Thoracic aorta (tissue), 2 donors: Measurements from ENCODE around the gene MAPK4. TPM values are rescaled to one million over a fixed set of nuclear protein-coding genes. Genes with fewer than 3 reads are reported as not detected.

ENCODE experiments used
- ATAC-seq: fragments of 150-250 bp; one replicate; pipeline ENCODE4 v1.8.0; 2017; ENCODE audit warnings: low read depth; ENCODE audit not compliant: insufficient number of reproducible peaks, low FRiP score
- DNase-seq: peaks from one replicate; pipeline ENCODE4 v3.0.0-alpha.2; 2020; ENCODE audit warnings: low spot score
- H3K27ac ChIP-seq, 2 donors: fragments of 200-600 bp; sonication (generic); 1 replicate in 1 of 2; 2 replicates in 1 of 2; pipeline ENCODE4 v1.5.1; 2016; ENCODE audit warnings: mild to moderate bottlenecking in 2 of 2, moderate library complexity in 2 of 2
- H3K27me3 ChIP-seq: fragments of 200-600 bp; sonication (generic); replicated peaks from 2 replicates; pipeline ENCODE4 v1.6.0; 2016; ENCODE audit warnings: mild to moderate bottlenecking; ENCODE audit not compliant: insufficient read depth
- H3K36me3 ChIP-seq: fragments of 200-600 bp; sonication (generic); one replicate; pipeline ENCODE4 v1.5.1; 2016
- H3K4me1 ChIP-seq, 2 donors: fragments of 200-600 bp; sonication (generic); 1 replicate in 1 of 2; 2 replicates in 1 of 2; pipeline versions ENCODE4 v1.5.1 to v1.6.0; 2016; ENCODE audit warnings: low read depth in 2 of 2, mild to moderate bottlenecking in 1 of 2; ENCODE audit not compliant: control insufficient read depth in 1 of 2
- H3K4me3 ChIP-seq: fragments of 200-600 bp; sonication (generic); 2 replicates; pipeline ENCODE4 v1.5.1; 2016; ENCODE audit warnings: mild to moderate bottlenecking
- H3K9me3 ChIP-seq: fragments of 200-600 bp; sonication (generic); 2 replicates; pipeline ENCODE4 v1.5.1; 2016
- CTCF ChIP-seq: fragments of 200-600 bp; sonication (generic); IDR thresholded peaks from one replicate; pipeline ENCODE4 v1.5.1; 2019; ENCODE audit warnings: antibody characterized with exemption
- total RNA-seq, 2 donors: library from RNA; depleted of rRNA; stranded (reverse); fragments of >200 nt; gene quantifications; one replicate each; pipeline versions ENCODE4 v1.1.0 to v1.2.3, GENCODE V29; 2016

The MAPK4 gene
- total RNA-seq, 2 donors from 2014 or later: 1.5 to 4.0 TPM

- peaks cover 20 to 47% of the 10 kb centered on the region in 2 donors for H3K4me1 ChIP-seq
Measured at GRCh38 chr18:50630895-50631294, 71.0 kb downstream of the MAPK4 start.

GRCh38 chr18:50632895-50633515 is 73.1 kb downstream of the MAPK4 start:
- ATAC-seq (no peak), DNase-seq (no peak)
- Histone ChIP-seq H3K9me3 (no peaks in the 10 kb centered on the region), H3K27ac (no peak overlapping the region), H3K36me3 (no peaks in the 10 kb centered on the region), H3K4me1 (peaks cover 20 to 46% of the 10 kb centered on the region in 2 donors), H3K4me3 (no peak overlapping the region), H3K27me3 (no peaks in the 10 kb centered on the region)
- TF ChIP-seq CTCF: no peak

More at GRCh38 chr18:50630895-50631294, 71.0 kb downstream of the MAPK4 start:
- no peaks in the 10 kb centered on the region for H3K36me3 ChIP-seq
- no peak overlapping the region for H3K27ac ChIP-seq
- no peak for TF ChIP-seq CTCF
- H3K9me3 ChIP-seq: no peaks in the 10 kb centered on the region
- DNase-seq (no peak), ATAC-seq (no peak)
- no peak overlapping the region for H3K4me3 ChIP-seq
- H3K27me3 ChIP-seq: no peaks in the 10 kb centered on the region

GRCh38 chr18:50633992-50634391 is 74.1 kb downstream of the MAPK4 start:
- H3K27me3 ChIP-seq: no peaks in the 10 kb centered on the region
- TF ChIP-seq CTCF: no peak
- H3K9me3 ChIP-seq: no peaks in the 10 kb centered on the region
- H3K27ac ChIP-seq: no peak overlapping the region
- H3K36me3 ChIP-seq: no peaks in the 10 kb centered on the region
- no peak for ATAC-seq
- no peak for DNase-seq
- H3K4me1 ChIP-seq: peaks cover 16 to 46% of the 10 kb centered on the region in 2 donors
- H3K4me3 ChIP-seq: no peak overlapping the region

DNA sequence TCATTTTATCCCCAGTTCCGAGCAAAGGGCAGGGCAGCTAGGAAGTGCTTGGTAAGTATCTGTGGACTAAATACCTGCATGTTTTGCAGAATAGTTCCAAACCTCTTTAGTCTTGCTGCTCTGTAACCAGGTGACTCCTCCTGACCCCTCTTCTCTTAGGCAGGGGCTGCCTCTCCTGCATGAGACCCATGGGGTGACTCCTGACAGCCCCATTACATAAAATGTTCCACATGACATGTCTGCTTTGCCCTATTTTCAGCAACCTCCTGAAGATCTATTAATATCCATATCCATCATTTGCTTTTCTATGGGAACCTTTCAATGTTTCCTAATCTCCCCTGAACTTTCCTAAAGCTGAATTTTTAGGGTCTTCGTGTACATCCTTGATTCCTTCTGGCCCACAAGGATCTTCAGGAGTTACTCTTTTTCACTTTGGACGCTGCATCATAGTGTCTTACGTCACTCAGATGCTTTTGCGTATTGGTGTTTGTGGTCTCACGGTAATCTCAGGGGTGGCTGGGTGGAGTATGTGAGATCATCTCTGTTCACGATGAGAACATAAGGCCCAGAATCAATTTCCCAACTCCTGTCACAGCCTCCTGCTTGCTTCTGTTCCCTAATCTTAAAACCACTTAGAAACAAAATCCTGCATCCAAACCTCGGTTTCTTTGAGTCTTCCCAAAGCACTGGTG is 76.6 kb downstream of the MAPK4 start:
- Histone ChIP-seq H3K27me3 (no peaks in the 10 kb centered on the region), H3K4me3 (no peak overlapping the region), H3K36me3 (no peaks in the 10 kb centered on the region), H3K4me1 (peaks cover 15 to 49% of the 10 kb centered on the region in 2 donors), H3K9me3 (no peaks in the 10 kb centered on the region), H3K27ac (no peak overlapping the region)
- ATAC-seq: no peak
- DNase-seq: no peak
- TF ChIP-seq CTCF: no peak

DNA sequence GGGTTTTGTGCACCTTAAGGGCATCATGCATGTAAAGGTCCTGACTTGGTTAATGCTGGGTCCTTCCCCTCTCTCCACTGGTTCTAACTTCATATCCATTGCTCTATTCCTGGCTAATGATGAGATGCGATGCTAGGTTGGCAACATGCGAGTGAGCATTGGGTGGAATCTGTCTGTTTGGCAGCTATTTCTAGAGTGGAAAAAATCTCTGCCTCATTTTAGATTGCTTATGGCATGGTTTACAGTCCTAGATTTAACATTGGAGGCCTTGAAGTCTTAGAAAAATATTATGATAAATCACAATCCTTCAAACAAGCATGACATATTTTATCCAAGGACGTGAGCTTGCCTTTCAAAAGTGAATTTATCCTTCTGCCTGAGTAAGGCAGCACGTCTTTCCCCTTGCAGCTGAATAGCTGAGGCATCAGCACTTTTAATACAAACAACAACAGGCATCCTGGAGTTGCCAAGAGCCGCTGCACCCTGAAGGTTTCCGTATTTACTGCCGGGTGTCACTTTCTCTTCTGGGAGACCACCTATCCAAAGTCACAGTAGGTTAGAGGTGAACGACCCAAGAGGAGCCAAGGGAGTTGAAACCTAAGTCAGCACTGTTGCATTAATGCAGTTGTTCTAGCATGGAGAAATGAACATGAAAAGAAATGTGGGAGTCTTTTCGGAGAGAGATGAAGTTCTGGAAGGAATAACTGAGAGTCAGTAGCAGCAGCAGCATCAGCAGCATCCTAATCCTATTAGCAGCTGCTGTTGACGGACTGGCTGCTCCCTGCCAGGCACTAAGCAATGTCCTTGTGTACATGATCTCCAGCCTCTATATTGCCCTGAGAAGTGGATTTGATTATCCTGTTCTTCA is 78.4 kb downstream of the MAPK4 start:
- Histone ChIP-seq H3K4me1 (peaks cover 11 to 32% of the 10 kb centered on the region in 2 donors), H3K27ac (peak overlapping the region in 1 of 2 donors; percentile 35)

More for the DNA sequence above, 78.4 kb downstream of the MAPK4 start:
- no peak for TF ChIP-seq CTCF
- peak overlapping the region; percentile 17 for H3K4me3 ChIP-seq
- ATAC-seq: no peak
- no peaks in the 10 kb centered on the region for H3K27me3 ChIP-seq
- no peak for DNase-seq
- no peaks in the 10 kb centered on the region for H3K36me3 ChIP-seq
- H3K9me3 ChIP-seq: no peaks in the 10 kb centered on the region
